H9 (cell line): ENCODE measurements around the gene HOMER3. TPM values are rescaled to one million over a fixed set of nuclear protein-coding genes. Genes with fewer than 3 reads are reported as not detected.

Source experiments
- DNase-seq: peaks from one replicate; pipeline ENCODE4 v3.0.0-alpha.2; 2017
- H2AFZ ChIP-seq: one replicate; pipeline ENCODE4 v1.6.1; 2013; ENCODE audit warnings: mild to moderate bottlenecking, low read length, control low read depth, moderate library complexity
- H2AK5ac ChIP-seq: 2 replicates; pipeline ENCODE4 v1.6.1; 2013; ENCODE audit warnings: low read length, control low read depth, mixed read lengths; ENCODE audit not compliant: insufficient read length
- H2BK120ac ChIP-seq: one replicate; pipeline ENCODE4 v1.6.1; 2013; ENCODE audit warnings: low read depth, mild to moderate bottlenecking, low read length, control low read depth, inconsistent platforms; ENCODE audit not compliant: poor library complexity, severe bottlenecking
- H2BK12ac ChIP-seq: 2 replicates; pipeline ENCODE4 v1.6.1; 2013; ENCODE audit warnings: low read length, control low read depth, mixed read lengths, low read depth; ENCODE audit not compliant: insufficient read length
- H2BK15ac ChIP-seq: 2 replicates; pipeline ENCODE4 v1.6.1; 2013; ENCODE audit warnings: low read depth, low read length, control low read depth
- H2BK20ac ChIP-seq: one replicate; pipeline ENCODE4 v1.6.1; 2013; ENCODE audit warnings: low read depth, mild to moderate bottlenecking, low read length, control low read depth, inconsistent platforms; ENCODE audit not compliant: poor library complexity, severe bottlenecking
- H2BK5ac ChIP-seq: 2 replicates; pipeline ENCODE4 v1.6.1; 2013; ENCODE audit warnings: low read length, control low read depth, mixed read lengths; ENCODE audit not compliant: insufficient read length
- H3K14ac ChIP-seq: 2 replicates; pipeline ENCODE4 v1.6.1; 2013; ENCODE audit warnings: low read length, control low read depth; ENCODE audit not compliant: insufficient read depth
- H3K18ac ChIP-seq: 2 replicates; pipeline ENCODE4 v1.6.1; 2013; ENCODE audit warnings: low read depth, mild to moderate bottlenecking, mixed read lengths, low read length, control low read depth; ENCODE audit not compliant: insufficient read length
- H3K23ac ChIP-seq: 2 replicates; pipeline ENCODE4 v1.6.1; 2013; ENCODE audit warnings: low read length, control low read depth, mixed read lengths, low read depth; ENCODE audit not compliant: insufficient read length
- H3K23me2 ChIP-seq: 2 replicates; pipeline ENCODE4 v1.6.1; 2013; ENCODE audit warnings: low read depth, mild to moderate bottlenecking, mixed read lengths, low read length, control low read depth; ENCODE audit not compliant: insufficient read length, poor library complexity, severe bottlenecking
- H3K27ac ChIP-seq: 2 replicates; pipeline ENCODE4 v1.5.1; 2013; ENCODE audit warnings: low read length, control low read depth, mixed read lengths, low read depth; ENCODE audit not compliant: insufficient read length
- H3K27me3 ChIP-seq: 2 replicates; pipeline ENCODE4 v1.6.1; 2013; ENCODE audit warnings: low read length, control low read depth, inconsistent platforms; ENCODE audit not compliant: insufficient read depth
- H3K4ac ChIP-seq: 2 replicates; pipeline ENCODE4 v1.6.1; 2013; ENCODE audit warnings: low read depth, mild to moderate bottlenecking, control low read depth, inconsistent platforms, low read length, moderate library complexity
- H3K4me1 ChIP-seq: 2 replicates; pipeline ENCODE4 v1.6.1; 2013; ENCODE audit warnings: low read length, control low read depth, inconsistent platforms; ENCODE audit not compliant: insufficient read depth
- H3K4me2 ChIP-seq: 2 replicates; pipeline ENCODE4 v1.6.1; 2013; ENCODE audit warnings: low read length, control low read depth, mixed read lengths; ENCODE audit not compliant: insufficient read length, insufficient read depth
- H3K56ac ChIP-seq: 2 replicates; pipeline ENCODE4 v1.6.1; 2013; ENCODE audit warnings: low read depth, mild to moderate bottlenecking, mixed read lengths, low read length, control low read depth; ENCODE audit not compliant: insufficient read length
- H3K79me1 ChIP-seq: 2 replicates; pipeline ENCODE4 v1.6.1; 2013; ENCODE audit warnings: low read depth, mild to moderate bottlenecking, moderate library complexity, low read length, control low read depth, inconsistent platforms; ENCODE audit not compliant: insufficient read depth, poor library complexity, severe bottlenecking
- H3K79me2 ChIP-seq: 2 replicates; pipeline ENCODE4 v1.6.1; 2013; ENCODE audit warnings: low read length, control low read depth, inconsistent platforms; ENCODE audit not compliant: insufficient read depth
- H3K9ac ChIP-seq: 2 replicates; pipeline ENCODE4 v1.6.1; 2013; ENCODE audit warnings: low read length, control low read depth, mixed read lengths; ENCODE audit not compliant: insufficient read length; ENCODE audit errors: extremely low read depth
- H3K9me3 ChIP-seq: one replicate; pipeline ENCODE4 v1.6.1; 2013; ENCODE audit warnings: low read depth, low read length, inconsistent platforms; ENCODE audit not compliant: control insufficient read depth
- H3T11ph ChIP-seq: one replicate; pipeline ENCODE4 v1.6.1; 2013; ENCODE audit warnings: mild to moderate bottlenecking, low read length, control low read depth, inconsistent platforms
- H4K20me1 ChIP-seq: one replicate; pipeline ENCODE4 v1.6.1; 2013; ENCODE audit not compliant: control insufficient read depth, insufficient read length, insufficient read depth
- H4K5ac ChIP-seq: 2 replicates; pipeline ENCODE4 v1.6.1; 2013; ENCODE audit warnings: low read depth, mild to moderate bottlenecking, mixed read lengths, low read length, control low read depth; ENCODE audit not compliant: insufficient read length
- H4K8ac ChIP-seq: replicated peaks from 2 replicates; pipeline ENCODE4 v1.6.1; 2013; ENCODE audit warnings: low read length, control low read depth, mixed read lengths, low read depth; ENCODE audit not compliant: insufficient read length
- H4K91ac ChIP-seq: 2 replicates; pipeline ENCODE4 v1.6.1; 2013; ENCODE audit warnings: low read depth, mild to moderate bottlenecking, moderate library complexity, mixed read lengths, low read length, control low read depth; ENCODE audit not compliant: insufficient read length
- H3K27ac Mint-ChIP-seq, 3 experiments: 2 replicates in 2 of 3; 3 replicates in 1 of 3; pipeline ENCODE4 v1.8.0; 2020 to 2021; ENCODE audit warnings: mixed read lengths in 3 of 3, mild to moderate bottlenecking in 1 of 3, moderate library complexity in 1 of 3
- H3K27me3 Mint-ChIP-seq: 2 replicates; pipeline ENCODE4 v1.8.0; 2021; ENCODE audit warnings: low read depth, mild to moderate bottlenecking, moderate library complexity, mixed read lengths
- H3K36me3 Mint-ChIP-seq, 3 experiments: 2 replicates in 2 of 3; 3 replicates in 1 of 3; pipeline ENCODE4 v1.8.0; 2020 to 2021; ENCODE audit warnings: low read depth in 3 of 3, mixed read lengths in 3 of 3; ENCODE audit not compliant: insufficient read depth in 1 of 3
- H3K4me1 Mint-ChIP-seq, 2 experiments: 2 replicates each; pipeline ENCODE4 v1.8.0; 2020; ENCODE audit warnings: mixed read lengths in 2 of 2
- H3K4me3 Mint-ChIP-seq, 2 experiments: 2 replicates in 1 of 2; 3 replicates in 1 of 2; pipeline ENCODE4 v1.8.0; 2020 to 2021; ENCODE audit warnings: mild to moderate bottlenecking in 2 of 2, mixed read lengths in 2 of 2, moderate library complexity in 1 of 2
- H3K9me3 Mint-ChIP-seq, 2 experiments: 2 replicates in 1 of 2; 3 replicates in 1 of 2; pipeline ENCODE4 v1.8.0; 2020; ENCODE audit warnings: mild to moderate bottlenecking in 2 of 2, mixed read lengths in 2 of 2, moderate library complexity in 1 of 2
- CTCF ChIP-seq: fragments of 200-600 bp; sonication (generic); conservative IDR thresholded peaks from 3 replicates; pipeline ENCODE4 v1.8.0; 2021; ENCODE audit warnings: antibody characterized with exemption, mild to moderate bottlenecking
- WGBS: extraction: QIAGEN DNeasy Blood & Tissue Kit; methylation state at CpG from one replicate; pipeline ENCODE4 v1.1.7; 2013; ENCODE audit warnings: missing lambda C conversion rate, low lambda C conversion rate, mixed read lengths; ENCODE audit not compliant: insufficient read length; ENCODE audit errors: extremely low coverage; 5-methylcytosine and 5-hydroxymethylcytosine counted together
- total RNA-seq: library from RNA; stranded (reverse); gene quantifications from 2 replicates; pipeline ENCODE4 v1.2.1, GENCODE V29; 2021

Gene HOMER3
- total RNA-seq, 1 experiment from 2014 or later: 20.2 TPM

GRCh38 chr19:18948976-18949356 is 7.9 kb upstream of the HOMER3 start:
- Mint-ChIP-seq H3K9me3 (peaks cover 0 to 2% of the 10 kb centered on the region in 2 experiments; a peak in 1 of 5 replicates), H3K27ac (no peak overlapping the region; a peak in 1 of 7 replicates), H3K36me3 (no peaks in the 10 kb centered on the region), H3K4me1 (no peaks in the 10 kb centered on the region), H3K27me3 (peaks cover 44% of the 10 kb centered on the region), H3K4me3 (no peak overlapping the region)
- Histone ChIP-seq H2BK5ac (no peak overlapping the region), H3K4me1 (no peaks in the 10 kb centered on the region), H2BK12ac (no peak overlapping the region), H4K8ac (no peak overlapping the region), H3K18ac (no peak overlapping the region), H3K27ac (no peak overlapping the region), H2BK20ac (no peak overlapping the region), H3K4ac (no peak overlapping the region), H3K56ac (no peak overlapping the region), H3K9me3 (no peaks in the 10 kb centered on the region), H2BK15ac (no peak overlapping the region), H4K20me1 (no peaks in the 10 kb centered on the region), H3K9ac (no peak overlapping the region), H2AFZ (no peak overlapping the region), H3K27me3 (no peaks in the 10 kb centered on the region), H4K91ac (no peak overlapping the region), H3K4me2 (no peak overlapping the region), H3K23ac (no peak overlapping the region), H3T11ph (no peak overlapping the region), H3K23me2 (no peaks in the 10 kb centered on the region), H2BK120ac (no peak overlapping the region), H2AK5ac (no peak overlapping the region), H3K79me1 (no peaks in the 10 kb centered on the region), H3K79me2 (no peaks in the 10 kb centered on the region), H3K14ac (no peak overlapping the region), H4K5ac (no peak overlapping the region)
- DNase-seq: no peak
- no CpG with 5 or more reads among the region's 5 CpGs for whole genome bisulfite sequencing
- TF ChIP-seq CTCF: no peak
